Superior temporal gyrus (tissue), 1 donor: ENCODE data around the gene TMEM14B.
"Not testable (repeated sequence)": the region's sequence is repeated elsewhere in the genome, so short reads cannot be mapped to it uniquely, and the experiment has no call there.

Source experiments
- DNase-seq: peaks from one replicate; pipeline ENCODE4 v3.0.0-alpha.2; 2016; ENCODE audit errors: extremely low spot score

Gene TMEM14B

DNA sequence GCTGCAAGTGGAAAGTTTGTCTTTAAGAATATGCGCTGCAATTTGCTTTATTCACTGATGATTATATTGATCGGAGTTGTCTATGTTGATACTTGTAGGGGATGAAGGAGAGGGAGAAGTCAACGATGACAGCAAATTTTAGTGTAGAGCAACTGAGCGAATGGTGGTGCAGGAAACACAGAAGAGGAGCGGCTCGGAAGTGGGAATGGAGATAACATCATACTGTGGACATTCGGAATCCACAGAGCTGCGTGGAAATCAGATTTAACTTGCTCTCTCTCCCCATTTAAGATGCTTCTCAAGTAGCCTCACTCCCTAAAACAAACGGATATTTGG lies 722 bp upstream of the TMEM14B start:
- DNase-seq, result peak; percentile 76

DNA sequence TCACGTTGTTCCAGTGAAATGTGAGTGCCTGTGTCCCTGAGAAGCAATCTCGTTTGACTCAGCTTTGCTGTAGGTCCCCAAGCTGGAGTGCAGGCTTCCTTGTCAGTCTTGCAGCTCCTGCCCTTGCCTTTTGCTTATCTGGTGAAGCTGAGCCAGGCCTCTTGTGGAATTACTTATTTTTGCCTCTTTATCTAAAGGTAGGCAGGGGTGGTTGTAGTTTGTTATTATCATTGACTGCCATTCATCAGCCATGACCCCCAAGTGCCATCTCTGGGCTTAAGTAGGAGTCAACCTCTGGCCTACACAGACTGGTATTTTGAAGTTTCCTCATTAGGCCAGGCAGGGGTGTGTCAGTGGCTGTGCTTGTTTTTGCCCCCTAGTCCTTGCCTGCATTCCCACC lies 2.1 kb downstream of the TMEM14B start:
- DNase-seq, result no peak

DNA sequence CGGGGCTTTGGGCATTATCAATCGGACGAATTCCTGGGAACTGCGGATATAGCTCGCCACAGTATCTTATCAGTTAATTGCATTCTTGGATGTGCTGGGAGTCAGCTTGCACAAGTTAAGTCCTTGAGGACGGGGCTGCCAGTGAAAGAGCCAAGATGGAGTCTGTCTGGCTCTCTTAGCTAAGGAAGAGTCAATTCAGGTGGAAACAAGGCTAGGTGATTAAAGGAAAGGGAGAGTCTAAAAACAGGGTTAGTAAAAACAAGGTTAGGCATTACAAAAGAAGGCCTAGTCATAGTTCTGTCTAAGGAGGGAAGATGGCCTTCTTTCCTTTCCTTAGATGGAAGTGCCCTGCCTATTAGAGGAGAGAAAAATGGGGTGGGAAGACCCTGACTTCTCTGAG lies 3.0 kb downstream of the TMEM14B start:
- DNase-seq, result not testable (repeated sequence)

DNA sequence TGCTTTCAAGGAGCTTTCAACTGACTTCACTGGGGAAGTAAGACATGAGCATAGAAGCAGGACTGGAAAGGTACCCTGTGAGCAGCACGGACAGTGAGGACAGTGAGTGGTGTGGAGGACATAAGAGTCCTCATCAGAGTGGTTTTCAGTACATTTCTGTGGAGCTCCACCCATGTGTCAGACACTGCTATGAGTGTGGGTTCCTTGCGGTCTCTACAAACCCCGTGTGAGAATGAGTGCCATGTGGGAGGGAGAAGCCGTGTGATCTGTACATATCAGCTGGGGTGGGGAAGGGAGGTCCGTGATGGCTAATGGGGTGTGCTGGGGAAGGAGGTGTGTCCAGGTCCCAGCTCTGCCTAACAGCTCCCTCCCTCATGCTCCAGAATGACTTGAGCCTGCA lies 4.2 kb downstream of the TMEM14B start:
- DNase-seq, result not testable (repeated sequence)

DNA sequence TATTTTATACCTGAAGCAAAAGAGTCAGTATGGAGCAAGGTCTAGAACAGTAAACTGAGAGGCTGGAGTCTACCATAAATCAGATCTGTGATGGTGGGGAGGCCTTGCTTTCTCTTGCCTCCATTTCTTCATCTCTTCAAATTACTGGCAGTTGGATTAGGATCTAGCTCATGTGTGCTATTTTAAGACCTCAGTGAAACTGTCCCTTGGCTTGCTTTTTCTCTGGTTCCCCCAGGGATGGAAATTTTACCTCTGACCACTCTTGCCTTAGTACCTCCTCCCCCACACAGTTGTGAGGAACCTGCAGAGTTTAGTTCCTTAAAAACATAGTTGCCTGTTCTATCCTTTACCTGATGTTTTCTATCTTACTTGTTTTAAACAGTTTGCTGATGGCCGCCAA lies 8.5 kb downstream of the TMEM14B start:
- DNase-seq, result no peak

DNA sequence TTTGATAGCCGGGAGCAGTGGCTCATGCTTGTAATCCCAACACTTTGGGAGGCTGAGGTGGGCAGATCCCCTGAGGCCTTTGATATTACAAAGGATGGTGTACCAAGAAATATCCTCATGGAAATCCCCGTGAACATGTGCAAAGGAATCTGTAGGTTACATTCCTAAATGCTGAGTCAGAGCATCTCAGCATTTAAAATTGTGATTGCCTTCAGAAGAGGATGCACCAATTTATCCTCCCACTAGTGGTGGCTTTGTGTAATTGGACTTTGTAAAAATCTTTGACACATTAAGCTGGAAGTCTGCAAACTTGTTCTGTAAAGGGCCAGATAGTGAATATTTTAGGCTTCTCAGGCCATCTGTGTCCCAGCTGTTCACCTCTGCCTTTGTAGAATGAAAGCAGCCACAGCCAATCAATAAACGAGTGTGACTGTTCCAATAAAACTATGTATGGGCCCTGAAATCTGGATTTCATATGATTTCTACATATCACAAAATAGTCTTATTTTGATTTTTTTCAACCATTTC lies 11.8 kb downstream of the TMEM14B start:
- peak; percentile 47 for DNase-seq

DNA sequence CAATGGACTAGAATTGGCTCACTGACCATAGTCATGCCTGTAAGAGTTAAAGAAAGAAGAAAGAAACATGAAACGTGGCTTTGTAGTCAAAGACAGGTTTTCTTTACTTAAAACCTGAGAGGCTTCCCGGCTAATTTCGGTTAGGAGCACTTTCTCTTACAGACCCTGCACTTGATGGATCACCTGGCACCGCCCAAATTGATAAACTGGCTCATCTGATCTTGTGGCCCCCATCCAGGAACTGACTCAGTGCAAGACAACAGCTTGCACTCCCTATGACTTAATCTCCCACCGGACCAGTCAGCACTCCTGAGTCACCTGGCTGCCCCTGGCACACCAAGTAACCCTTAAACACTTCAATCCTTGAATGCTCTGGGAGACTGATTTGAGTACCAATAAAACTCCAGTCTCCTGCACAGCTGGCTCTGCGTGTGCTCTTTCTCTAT lies 12.3 kb downstream of the TMEM14B start:
- no peak for DNase-seq

DNA sequence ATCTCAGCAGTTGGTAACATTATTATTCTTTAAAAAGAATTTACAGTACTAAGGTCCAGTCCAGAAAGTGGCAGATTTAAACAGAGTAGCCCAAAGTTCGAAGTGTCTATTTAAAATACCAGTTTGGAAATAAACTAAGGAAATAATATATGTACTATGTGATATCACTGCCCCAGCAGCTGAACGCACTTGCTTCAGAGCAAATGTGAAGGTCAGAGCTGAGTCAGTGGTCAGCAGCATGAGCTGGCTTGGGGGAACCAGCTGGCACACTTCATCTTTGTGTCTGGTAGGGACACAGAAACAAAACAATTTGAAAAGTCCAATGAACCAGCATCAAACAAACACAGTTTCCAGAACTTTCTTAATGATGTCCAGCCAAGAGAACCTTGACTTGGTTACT lies 15.4 kb downstream of the TMEM14B start:
- no peak for DNase-seq

DNA sequence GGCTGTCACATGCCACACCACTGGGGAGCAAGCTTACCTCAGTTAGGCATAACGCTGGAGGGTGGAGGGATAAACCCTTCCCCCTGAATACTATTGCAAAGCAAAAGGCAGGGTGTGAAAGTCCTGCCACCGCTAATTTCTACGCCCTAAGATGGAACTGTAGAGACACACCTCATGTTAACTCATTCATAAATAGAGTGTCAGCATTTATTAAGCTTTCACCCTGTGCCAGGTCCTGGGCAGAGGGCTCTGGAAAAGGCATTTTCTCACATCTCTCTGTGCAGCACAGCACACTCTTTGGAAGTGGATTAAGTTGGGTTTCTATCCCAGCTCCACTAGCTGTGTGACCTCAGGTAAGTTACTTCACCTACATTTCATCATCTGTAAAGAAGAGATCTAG lies 21.8 kb downstream of the TMEM14B start:
- DNase-seq, result no peak

DNA sequence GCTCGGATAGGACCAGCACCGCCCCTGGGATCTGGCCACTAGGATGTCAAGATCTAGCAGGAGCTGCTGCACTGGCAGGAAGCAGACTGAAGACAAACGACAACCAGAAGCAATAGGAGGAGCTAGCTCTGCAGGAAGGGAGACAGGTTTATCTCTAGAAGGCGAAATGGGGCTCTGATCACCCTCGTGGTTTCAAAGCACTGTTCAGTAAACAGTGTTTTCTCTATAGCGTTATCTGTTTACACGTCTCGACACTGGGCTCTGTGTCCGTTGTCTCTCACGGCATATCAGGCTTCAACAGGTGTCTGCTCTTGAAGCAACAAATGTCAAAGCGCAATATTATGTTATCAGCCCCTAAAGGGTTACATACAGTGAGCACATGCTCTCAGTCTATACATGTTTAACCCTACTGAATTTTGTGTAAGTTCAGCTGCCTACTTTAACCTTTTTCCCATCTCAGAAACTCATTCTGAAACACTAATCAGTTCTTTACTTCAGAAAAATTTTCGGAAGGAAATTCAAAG lies 23.8 kb downstream of the TMEM14B start:
- no peak for DNase-seq

DNA sequence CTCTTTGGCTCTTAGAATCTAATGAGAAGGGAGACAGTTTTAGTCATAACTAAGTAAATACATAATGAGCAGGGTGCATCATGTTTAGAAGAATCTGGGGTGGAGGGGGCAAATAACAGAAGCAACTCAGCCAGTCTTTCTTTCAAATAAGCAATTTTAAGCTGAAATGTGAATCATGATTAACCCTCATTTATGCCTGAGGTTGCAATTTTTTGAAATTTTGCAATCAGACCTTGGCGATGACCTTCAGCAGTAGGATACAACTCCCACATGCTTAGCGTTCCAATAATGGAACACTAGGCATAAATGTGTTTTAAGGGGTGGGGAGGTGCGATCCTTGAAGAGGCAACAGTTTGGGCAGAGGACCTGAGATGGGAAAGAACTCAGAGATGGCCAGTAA lies 30.6 kb downstream of the TMEM14B start:
- DNase-seq, result no peak

DNA sequence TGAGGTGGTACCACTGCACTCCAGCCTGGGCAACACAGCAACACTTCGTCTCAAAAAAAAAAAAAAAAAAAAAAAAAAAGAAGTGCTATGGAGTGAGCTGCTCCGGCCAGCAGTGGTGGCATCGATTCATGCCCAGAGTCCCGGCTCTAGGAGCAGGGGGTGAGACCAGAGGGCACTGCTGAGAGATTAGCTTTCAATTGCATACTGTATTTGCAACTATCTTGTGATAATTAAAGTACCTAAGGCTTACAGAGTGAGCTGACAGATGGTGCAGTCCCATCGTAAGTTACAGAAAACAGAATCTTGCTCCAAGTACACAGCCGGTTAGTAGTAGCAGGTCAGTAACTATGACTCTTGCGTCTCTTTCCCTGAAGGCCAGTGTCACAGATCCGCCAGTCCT lies 31.5 kb downstream of the TMEM14B start:
- DNase-seq, result no peak

DNA sequence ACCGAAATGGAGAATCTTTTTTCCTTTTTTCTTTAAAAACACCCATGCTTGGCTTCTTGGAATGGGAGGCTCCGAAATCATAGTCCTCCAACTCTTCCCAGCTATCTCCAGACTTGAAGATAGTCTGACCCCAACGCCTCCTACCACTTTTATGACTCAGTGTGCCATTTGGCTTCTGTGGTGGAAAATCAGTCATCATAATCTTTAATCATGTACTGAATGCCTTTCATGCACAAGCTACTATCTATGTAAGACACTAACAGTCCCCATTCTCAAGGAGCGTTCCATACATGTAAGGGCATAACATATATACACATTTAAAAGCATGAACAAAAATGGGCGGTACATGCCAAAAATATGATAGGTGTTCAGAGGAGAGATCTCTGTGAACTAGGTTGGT lies 44.1 kb downstream of the TMEM14B start:
- no peak for DNase-seq

DNA sequence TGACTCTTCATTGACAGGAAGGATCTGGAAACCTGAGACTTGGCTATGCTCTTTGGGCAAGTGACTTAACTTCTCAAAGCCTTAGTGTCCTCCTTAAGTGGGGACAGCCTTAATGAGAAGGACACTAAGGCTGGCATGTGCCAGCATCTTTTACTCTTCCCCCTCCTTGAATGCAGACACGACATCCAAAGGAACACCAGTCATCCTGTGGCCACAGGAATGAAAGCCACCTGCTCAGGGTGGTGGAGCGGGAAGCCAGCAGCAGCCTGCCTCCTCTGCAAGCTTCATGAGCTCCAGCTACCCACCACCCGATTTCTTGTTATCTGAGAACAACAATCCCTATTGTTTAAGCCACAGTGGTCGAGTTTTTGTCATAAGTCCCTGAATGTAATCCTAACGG lies 44.5 kb downstream of the TMEM14B start:
- no peak for DNase-seq

DNA sequence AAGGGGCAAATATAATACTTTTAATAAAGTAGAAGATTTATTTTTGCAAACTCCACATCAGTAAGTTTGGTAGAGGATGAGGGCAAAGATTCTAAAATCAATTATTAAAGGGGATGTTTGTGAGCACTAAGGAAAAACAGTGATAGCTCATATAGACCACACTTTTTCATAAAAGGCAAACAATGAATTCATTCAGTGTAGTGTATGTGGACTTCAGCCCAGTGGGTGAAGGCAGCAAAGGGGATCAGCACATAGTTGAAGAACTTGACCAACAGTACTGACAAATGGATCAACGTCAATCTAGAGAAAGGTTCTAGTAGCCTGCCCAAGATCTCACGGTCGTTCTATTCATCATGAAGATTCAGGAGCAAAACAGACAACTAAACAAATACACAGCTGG lies 45.4 kb downstream of the TMEM14B start:
- DNase-seq, result peak; percentile 21

DNA sequence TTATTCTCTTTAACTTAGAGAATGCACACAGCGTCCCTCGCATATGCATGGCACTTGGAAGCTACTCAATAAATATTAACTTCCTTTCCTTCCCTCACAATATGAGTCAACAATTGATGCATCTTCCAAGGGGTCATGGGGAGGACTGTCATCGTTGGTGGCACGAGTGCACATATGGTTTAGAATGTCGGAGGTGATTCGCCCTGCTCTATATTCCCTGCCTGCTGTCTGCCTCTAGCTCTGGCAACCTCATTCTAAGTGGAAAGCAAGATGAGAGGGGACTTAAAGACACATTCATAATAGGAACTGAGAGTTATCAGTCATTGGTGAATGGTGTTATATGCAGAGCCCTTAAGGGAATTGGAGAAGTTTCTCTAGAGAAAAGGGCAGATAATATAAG lies 46.1 kb downstream of the TMEM14B start:
- DNase-seq, result no peak

DNA sequence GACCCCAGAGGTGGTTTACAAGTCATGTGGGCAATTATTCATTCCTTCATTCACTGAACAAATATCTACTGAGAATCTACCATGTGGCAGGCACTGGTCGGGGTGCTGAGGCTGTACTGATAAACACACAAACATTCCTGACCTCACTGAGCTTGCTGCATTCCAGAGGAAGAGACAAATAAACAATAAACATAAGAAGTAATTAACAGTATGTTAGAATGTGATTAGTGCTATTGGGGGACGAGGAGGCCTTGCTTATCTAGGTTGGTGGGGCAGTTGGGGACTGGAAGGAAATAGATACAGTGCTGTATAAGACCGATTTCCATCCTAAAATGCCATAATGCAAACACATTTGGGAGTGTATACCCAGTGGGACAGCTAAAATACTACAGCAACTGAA lies 46.6 kb downstream of the TMEM14B start:
- no peak for DNase-seq

DNA sequence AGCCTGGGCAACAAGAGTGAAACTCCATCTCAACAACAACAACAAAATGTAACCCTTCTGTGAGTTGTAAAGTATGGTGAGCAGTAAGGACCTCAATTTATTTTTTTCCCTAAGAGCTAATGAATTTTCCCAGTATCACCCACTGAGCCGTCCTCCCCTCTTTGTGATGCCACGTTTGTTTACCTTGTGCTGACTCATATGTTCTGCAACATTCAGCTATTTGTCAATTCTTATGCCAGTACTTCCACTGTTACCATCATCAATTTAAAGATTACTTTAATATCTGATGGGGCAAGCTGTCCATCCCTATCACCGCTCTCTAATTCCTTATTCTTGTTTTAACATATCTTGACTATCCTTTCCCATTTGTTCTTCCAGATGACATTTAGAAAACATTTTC lies 53.2 kb downstream of the TMEM14B start:
- DNase-seq, result no peak

DNA sequence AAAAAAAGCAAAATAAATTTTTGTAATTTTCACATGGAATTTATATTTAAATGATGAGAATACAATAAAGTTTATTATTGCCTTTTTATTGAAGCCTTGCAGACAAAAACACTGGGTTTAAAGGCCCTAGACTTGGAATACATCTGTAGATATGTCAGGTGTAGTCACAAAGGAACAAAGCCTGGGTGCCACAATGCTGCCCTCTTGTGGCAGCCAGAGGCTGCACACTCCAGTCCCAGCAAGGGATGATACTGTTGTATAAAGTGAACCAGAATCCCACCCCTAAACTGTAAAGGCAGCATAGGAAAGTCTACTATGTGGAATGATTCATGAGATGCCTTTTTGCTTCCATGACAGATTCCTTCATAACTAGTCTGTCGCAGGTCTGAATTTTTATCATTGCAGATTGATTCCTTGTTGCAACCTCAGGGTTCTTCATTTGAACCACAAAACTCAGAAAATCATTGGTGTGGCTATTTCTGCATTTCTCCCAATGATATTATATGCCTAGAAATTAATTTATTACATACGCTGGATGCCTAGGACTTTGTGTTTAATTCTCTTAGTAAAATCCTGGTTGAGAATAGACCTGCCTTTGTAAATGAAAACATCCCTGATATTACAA lies 53.7 kb downstream of the TMEM14B start:
- peak; percentile 81 for DNase-seq
